MG63 (cell line): Measurements from ENCODE around the gene TXLNA. TPM values are rescaled to one million over a fixed set of nuclear protein-coding genes. Genes with fewer than 3 reads are reported as not detected.

Experiments
- DNase-seq: peaks from one replicate; pipeline ENCODE4 v3.0.0-alpha.2; 2020
- H3K27me3 ChIP-seq: fragments of 250-450 bp; sonication (Bioruptor Pico); 2 replicates; pipeline ENCODE4 v1.5.1; 2020; ENCODE audit warnings: mild to moderate bottlenecking, moderate library complexity
- H3K36me3 ChIP-seq: fragments of 250-450 bp; sonication (Bioruptor Pico); 2 replicates; pipeline ENCODE4 v1.5.1; 2020; ENCODE audit warnings: mild to moderate bottlenecking, moderate library complexity
- H3K4me3 ChIP-seq: fragments of 250-450 bp; sonication (Bioruptor Pico); 2 replicates; pipeline ENCODE4 v1.5.1; 2020; ENCODE audit warnings: mild to moderate bottlenecking, moderate library complexity
- H3K9me3 ChIP-seq: fragments of 250-450 bp; sonication (Bioruptor Pico); 2 replicates; pipeline ENCODE4 v1.5.1; 2020; ENCODE audit warnings: mild to moderate bottlenecking, moderate library complexity
- total RNA-seq: library from RNA; depleted of rRNA; stranded (reverse); fragments of >200 nt; shearing (Covaris generic); gene quantifications from 2 replicates; pipeline ENCODE4 v1.2.3, GENCODE V29; 2014; ENCODE audit warnings: low replicate concordance

The TXLNA gene
- total RNA-seq, 1 experiment from 2014 or later, result 87.6 TPM

- Histone ChIP-seq H3K9me3 (no peaks in the 10 kb centered on the region), H3K27me3 (no peaks in the 10 kb centered on the region), H3K4me3 (no peak overlapping the region), H3K36me3 (peaks cover 35% of the 10 kb centered on the region)
- no peak for DNase-seq
These were observed 19.7 kb downstream of the TXLNA start for GRCh38 chr1:32199043-32199716.

- H3K27me3 ChIP-seq, result no peaks in the 10 kb centered on the region
- peaks cover 30% of the 10 kb centered on the region for H3K36me3 ChIP-seq
- peak overlapping the region; percentile 48; the same call in 1 of the 2 replicates for H3K4me3 ChIP-seq
- peak; percentile 54 for DNase-seq
- no peaks in the 10 kb centered on the region for H3K9me3 ChIP-seq
These were observed 20.2 kb downstream of the TXLNA start for GRCh38 chr1:32199717-32200072.

GRCh38 chr1:32200226-32201010 lies 20.9 kb downstream of the TXLNA start, which contains the start of gene CCDC28B:
TSS of gene CCDC28B (plus strand) at chr1:32200595. CDS start at chr1:32201936, 1,341 bp downstream.
- Histone ChIP-seq H3K36me3 (peaks cover 23% of the 10 kb centered on the region), H3K4me3 (peak within 1 kb of the TSS; percentile 48), H3K9me3 (no peaks in the 10 kb centered on the region), H3K27me3 (no peaks in the 10 kb centered on the region)
- peak; percentile 42 for DNase-seq

- no peak for DNase-seq
- H3K4me3 ChIP-seq, result no peak overlapping the region; the same call in 1 of the 2 replicates
These were observed 21.8 kb downstream of the TXLNA start for GRCh38 chr1:32201011-32201855.

GRCh38 chr1:32204943-32205361 lies 25.5 kb downstream of the TXLNA start:
- Histone ChIP-seq H3K4me3 (peak overlapping the region; percentile 78), H3K27me3 (no peaks in the 10 kb centered on the region), H3K9me3 (no peaks in the 10 kb centered on the region), H3K36me3 (no peaks in the 10 kb centered on the region)
- no peak for DNase-seq

More at GRCh38 chr1:32201011-32201855, 21.8 kb downstream of the TXLNA start:
- Histone ChIP-seq H3K36me3 (peaks cover 17% of the 10 kb centered on the region), H3K27me3 (no peaks in the 10 kb centered on the region), H3K9me3 (no peaks in the 10 kb centered on the region)

GRCh38 chr1:32205401-32206370 lies 26.2 kb downstream of the TXLNA start, which contains the start of gene IQCC:
TSS of gene IQCC (plus strand) at chr1:32205671. CDS start at chr1:32205682, 11 bp downstream.
- Histone ChIP-seq H3K36me3 (no peaks in the 10 kb centered on the region), H3K4me3 (peak within 1 kb of the TSS; percentile 78), H3K9me3 (no peaks in the 10 kb centered on the region), H3K27me3 (no peaks in the 10 kb centered on the region)
- DNase-seq, result peak; percentile 84

- DNase-seq, result no peak
- Histone ChIP-seq H3K9me3 (no peaks in the 10 kb centered on the region), H3K27me3 (no peaks in the 10 kb centered on the region), H3K4me3 (no peak overlapping the region), H3K36me3 (no peaks in the 10 kb centered on the region)
These were observed 29.0 kb downstream of the TXLNA start for GRCh38 chr1:32208469-32208868.

GRCh38 chr1:32208891-32209328 lies 29.4 kb downstream of the TXLNA start, which contains the start of gene DCDC2B:
TSS of gene DCDC2B (plus strand) at chr1:32209089. CDS start at chr1:32209094, 5 bp downstream.
- H3K9me3 ChIP-seq, result no peaks in the 10 kb centered on the region
- DNase-seq, result peak; percentile 47
- H3K27me3 ChIP-seq, result no peaks in the 10 kb centered on the region
- no peak within 1 kb of the TSS for H3K4me3 ChIP-seq
- H3K36me3 ChIP-seq, result no peaks in the 10 kb centered on the region

GRCh38 chr1:32215629-32216480 lies 36.4 kb downstream of the TXLNA start:
- peak; percentile 56 for DNase-seq
- peaks cover 24% of the 10 kb centered on the region for H3K36me3 ChIP-seq
- no peaks in the 10 kb centered on the region for H3K27me3 ChIP-seq
- no peak overlapping the region for H3K4me3 ChIP-seq
- H3K9me3 ChIP-seq, result no peaks in the 10 kb centered on the region

- H3K36me3 ChIP-seq, result peaks cover 24% of the 10 kb centered on the region
These were observed 37.1 kb downstream of the TXLNA start for GRCh38 chr1:32216566-32216965.

GRCh38 chr1:32219022-32219421 lies 39.5 kb downstream of the TXLNA start:
- H3K4me3 ChIP-seq, result no peak overlapping the region
- no peaks in the 10 kb centered on the region for H3K9me3 ChIP-seq
- H3K27me3 ChIP-seq, result no peaks in the 10 kb centered on the region
- peaks cover 41% of the 10 kb centered on the region for H3K36me3 ChIP-seq
- DNase-seq, result no peak

More at GRCh38 chr1:32216566-32216965, 37.1 kb downstream of the TXLNA start:
- no peak for DNase-seq
- Histone ChIP-seq H3K9me3 (no peaks in the 10 kb centered on the region), H3K27me3 (no peaks in the 10 kb centered on the region), H3K4me3 (no peak overlapping the region)

- H3K36me3 ChIP-seq, result peaks cover 54% of the 10 kb centered on the region
- H3K9me3 ChIP-seq, result no peaks in the 10 kb centered on the region
- peak overlapping the region; percentile 98 for H3K4me3 ChIP-seq
- H3K27me3 ChIP-seq, result no peaks in the 10 kb centered on the region
- no peak for DNase-seq
These were observed 41.5 kb downstream of the TXLNA start for GRCh38 chr1:32220746-32221580.

- no peaks in the 10 kb centered on the region for H3K27me3 ChIP-seq
- H3K4me3 ChIP-seq, result peak overlapping the region; percentile 98
- DNase-seq, result no peak
- H3K36me3 ChIP-seq, result peaks cover 58% of the 10 kb centered on the region
- no peaks in the 10 kb centered on the region for H3K9me3 ChIP-seq
These were observed 42.1 kb downstream of the TXLNA start for GRCh38 chr1:32221581-32221979.
